Fibroblast of mammary gland (primary cell): Measurements from ENCODE around the gene NTPCR.
"Not testable (repeated sequence)": the region's sequence is repeated elsewhere in the genome, so short reads cannot be mapped to it uniquely, and the experiment has no call there.

ENCODE experiments used
- DNase-seq: peaks from one replicate; pipeline ENCODE4 v3.0.0-alpha.2; 2010; ENCODE audit warnings: low read depth
- H3K4me3 ChIP-seq: 2 replicates; pipeline ENCODE4 v1.5.1; 2011; ENCODE audit warnings: low read depth, mild to moderate bottlenecking, low read length, moderate library complexity; ENCODE audit not compliant: control insufficient read depth
- CTCF ChIP-seq: conservative IDR thresholded peaks from 2 replicates; pipeline ENCODE4 v1.5.1; 2011; ENCODE audit warnings: low read depth, low read length, inconsistent platforms; ENCODE audit not compliant: control insufficient read depth, insufficient read depth

The NTPCR gene

GRCh38 chr1:232925421-232926220 lies 24.8 kb upstream of the NTPCR start:
- H3K4me3 ChIP-seq: no peak overlapping the region
- TF ChIP-seq CTCF: no peak
- no peak for DNase-seq

GRCh38 chr1:232927166-232927565 lies 23.2 kb upstream of the NTPCR start:
- not testable (repeated sequence) for DNase-seq, H3K4me3 ChIP-seq

- no peak for TF ChIP-seq CTCF
- H3K4me3 ChIP-seq: no peak overlapping the region
- no peak for DNase-seq
These were observed 22.4 kb upstream of the NTPCR start for GRCh38 chr1:232927830-232928505.

GRCh38 chr1:232932486-232933425 lies 17.7 kb upstream of the NTPCR start:
- no peak for DNase-seq

GRCh38 chr1:232936941-232937340 lies 13.5 kb upstream of the NTPCR start:
- no peak for TF ChIP-seq CTCF
- no peak overlapping the region for H3K4me3 ChIP-seq

More at GRCh38 chr1:232932486-232933425, 17.7 kb upstream of the NTPCR start:
- TF ChIP-seq CTCF: no peak
- H3K4me3 ChIP-seq: no peak overlapping the region

GRCh38 chr1:232937741-232938375 lies 12.6 kb upstream of the NTPCR start:
- H3K4me3 ChIP-seq: no peak overlapping the region
- no peak for DNase-seq
- no peak for TF ChIP-seq CTCF

More at GRCh38 chr1:232936941-232937340, 13.5 kb upstream of the NTPCR start:
- no peak for DNase-seq
